Ishikawa (cell line): Measurements from ENCODE around the gene NKAPL.

Experiments used
- CREB1 ChIP-seq: IDR thresholded peaks from 2 replicates; pipeline ENCODE4 v1.6.1; 2012; ENCODE audit warnings: low read depth
- EGR1 ChIP-seq: IDR thresholded peaks from 2 replicates; pipeline ENCODE4 v1.6.1; 2012
- EP300 ChIP-seq: IDR thresholded peaks from 2 replicates; pipeline ENCODE4 v1.6.1; 2012; ENCODE audit warnings: borderline replicate concordance
- FOXM1 ChIP-seq: IDR thresholded peaks from 2 replicates; pipeline ENCODE4 v1.6.1; 2012; ENCODE audit warnings: low read depth, borderline replicate concordance
- MAX ChIP-seq: IDR thresholded peaks from 2 replicates; pipeline ENCODE4 v1.6.1; 2012
- NFIC ChIP-seq: IDR thresholded peaks from 2 replicates; pipeline ENCODE4 v1.6.1; 2012
- TCF12 ChIP-seq: IDR thresholded peaks from 2 replicates; pipeline ENCODE4 v1.6.1; 2012; ENCODE audit warnings: low read depth
- TEAD4 ChIP-seq: IDR thresholded peaks from 2 replicates; pipeline ENCODE4 v1.6.1; 2012
- USF1 ChIP-seq: IDR thresholded peaks from 2 replicates; pipeline ENCODE4 v1.6.1; 2012
- YY1 ChIP-seq: IDR thresholded peaks from 2 replicates; pipeline ENCODE4 v1.6.1; 2012; ENCODE audit warnings: low read depth

GRCh38 chr6:28239636-28240035 is 19.5 kb upstream of the NKAPL start:
- TF ChIP-seq EP300 (no peak), USF1 (no peak), TCF12 (no peak), FOXM1 (no peak), EGR1 (no peak), MAX (no peak), YY1 (no peak), NFIC (no peak), CREB1 (no peak), TEAD4 (no peak)
